GM13976 (cell line): Measurements from ENCODE around the gene EIF4G3.

Source experiments
- DNase-seq: peaks from one replicate; pipeline ENCODE4 v3.0.0; 2012; ENCODE audit warnings: low spot score
- CTCF ChIP-seq: IDR thresholded peaks from 2 replicates; pipeline ENCODE4 v1.5.1; 2012; ENCODE audit warnings: borderline replicate concordance, mild to moderate bottlenecking; ENCODE audit not compliant: insufficient read depth; ENCODE audit errors: extremely low read depth, missing control alignments, control extremely low read depth
- in situ Hi-C: fragments of 300-500 bp; cut with MboI; formaldehyde crosslinking; loops from one replicate; pipeline ENCODE4 v1.12.0; 2022; ENCODE audit warnings: low sequenced_read_pairs, mixed read lengths, inconsistent platforms; ENCODE audit not compliant: unreplicated experiment

EIF4G3 gene

GRCh38 chr1:20829531-20829930 lies 347.2 kb downstream of the EIF4G3 start:
- in situ Hi-C loops, result no loop called here
- no peak for TF ChIP-seq CTCF
- no peak for DNase-seq

DNA sequence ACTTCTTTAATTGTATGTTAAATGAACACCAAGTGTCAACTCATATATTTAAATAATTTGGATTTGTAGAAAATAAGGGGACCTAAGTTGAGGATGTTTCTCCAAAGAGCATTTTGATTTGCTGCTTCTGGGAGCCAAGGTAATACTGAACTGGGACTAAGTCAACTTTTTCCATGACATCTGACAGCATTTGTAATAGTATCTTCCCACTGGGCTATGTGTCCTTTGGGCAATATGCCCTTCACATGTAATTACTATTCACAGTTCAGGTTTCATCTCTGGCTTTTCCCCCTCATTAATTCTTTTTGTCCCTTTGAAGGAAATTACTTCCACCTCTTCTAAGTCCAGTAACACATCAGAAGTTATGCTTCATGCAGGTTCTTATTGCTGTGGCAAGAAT lies 352.9 kb downstream of the EIF4G3 start:
- DNase-seq, result no peak
- TF ChIP-seq CTCF, result no peak
- in situ Hi-C loops, result no loop called here

DNA sequence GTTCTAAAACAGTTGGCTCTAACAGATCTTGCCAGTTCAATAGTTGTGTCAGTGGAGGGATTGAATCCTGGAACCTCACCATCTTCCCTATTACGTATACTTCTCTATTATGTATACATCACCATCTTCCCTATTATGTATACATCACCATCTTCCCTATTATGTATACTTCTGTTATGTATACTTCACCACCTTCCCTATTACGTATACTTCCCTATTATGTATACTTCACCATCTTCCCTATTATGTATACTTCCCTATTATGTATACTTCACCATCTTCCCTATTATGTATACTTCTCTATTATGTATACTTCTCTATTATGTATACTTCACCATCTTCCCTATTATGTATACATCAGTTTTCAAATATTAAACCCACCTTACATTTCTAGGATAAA lies 355.2 kb downstream of the EIF4G3 start:
- in situ Hi-C loops, result no loop called here
- TF ChIP-seq CTCF, result no peak

GRCh38 chr1:20819818-20820217 lies 356.9 kb downstream of the EIF4G3 start:
- no peak for DNase-seq
- no peak for TF ChIP-seq CTCF
- in situ Hi-C loops, result no loop called here

More for the DNA sequence above, 355.2 kb downstream of the EIF4G3 start:
- no peak for DNase-seq

- no peak for DNase-seq
- in situ Hi-C loops, result no loop called here
- no peak for TF ChIP-seq CTCF
These were observed 362.2 kb downstream of the EIF4G3 start for GRCh38 chr1:20814534-20814871.

DNA sequence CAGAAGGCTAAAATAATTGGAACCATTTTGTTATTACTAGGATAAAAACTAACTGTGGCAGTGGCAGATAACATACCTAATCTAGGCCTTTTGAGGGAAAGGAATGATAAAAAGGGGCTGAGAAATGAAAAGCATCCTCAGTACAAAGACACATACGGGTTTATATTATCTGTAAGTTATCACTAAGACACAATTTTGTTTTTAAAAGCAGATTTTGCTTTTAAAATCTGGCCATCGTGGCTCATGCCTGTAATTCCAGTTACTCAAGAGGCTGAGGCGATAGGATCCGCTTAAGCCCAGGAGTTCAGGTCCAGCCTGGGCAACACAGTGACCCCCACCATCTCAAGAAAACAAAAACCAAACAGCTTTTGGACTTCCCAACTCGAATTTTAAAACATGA lies 364.8 kb downstream of the EIF4G3 start:
- in situ Hi-C loops, result no loop called here
- no peak for TF ChIP-seq CTCF

GRCh38 chr1:20793236-20793635 lies 383.5 kb downstream of the EIF4G3 start:
- in situ Hi-C loops, result no loop called here

More for the DNA sequence above, 364.8 kb downstream of the EIF4G3 start:
- DNase-seq, result no peak

More at GRCh38 chr1:20793236-20793635, 383.5 kb downstream of the EIF4G3 start:
- TF ChIP-seq CTCF, result no peak
- no peak for DNase-seq
